Left cardiac atrium (tissue), 4 donors: ENCODE results near the gene MRPS5. TPM values are rescaled to one million over a fixed set of nuclear protein-coding genes. Genes with fewer than 3 reads are reported as not detected.
"Not testable (repeated sequence)": the region's sequence is repeated elsewhere in the genome, so short reads cannot be mapped to it uniquely, and the experiment has no call there.

Experiments used
- ATAC-seq, 2 donors: fragments of 200-7000 bp; cut with Tn5 transposase; one replicate each; pipeline ENCODE4 v1.9.1; 2020; ENCODE audit warnings: mild to moderate bottlenecking in 2 of 2, moderate library complexity in 2 of 2
- DNase-seq: peaks from one replicate; pipeline ENCODE4 v3.0.0-alpha.2; 2020
- intact Hi-C, 2 donors: fragments of 100-400 bp; cut with DNase I; formaldehyde crosslinking; loops; one replicate each; pipeline versions ENCODE4 v1.14.1 to v1.15.1; 2022 to 2023
- total RNA-seq, 2 donors: library from RNA; stranded (reverse); fragmentation: NEBNext Ultra II Directional; extraction: Animal tissue kit (Norgen Biotek cat#: 25700); gene quantifications; one replicate each; pipeline ENCODE4 v1.2.1, GENCODE V29; 2021
- donor health status: DM: no; HTN: yes; CAD: no.
- donor health status: DM: no; HTN: yes; CAD: no; lungs with severe emphysema.
- donor health status: DM: yes; HTN: yes; CAD: no.
- donor health status: Dilated cardiomyopathy.

MRPS5 gene
- total RNA-seq, 2 donors from 2014 or later, result 56.0 to 56.5 TPM

- DNase-seq (no peak), ATAC-seq (no peak)
- intact Hi-C loops, result no loop called here
Measured at GRCh38 chr2:95038635-95039298, 82.8 kb downstream of the MRPS5 start.

GRCh38 chr2:95037841-95038585, 83.6 kb downstream of the MRPS5 start:
- intact Hi-C loops, DNase-seq, ATAC-seq: not testable (repeated sequence)

GRCh38 chr2:95037384-95037839, 84.2 kb downstream of the MRPS5 start:
- intact Hi-C loops, result no loop called here
- ATAC-seq (no peak), DNase-seq (no peak)

GRCh38 chr2:95036596-95037383, 84.8 kb downstream of the MRPS5 start:
- ATAC-seq (no peak), DNase-seq (no peak)
- intact Hi-C loops, result no loop called here

Other genes starting within 250 kb of the MRPS5 start
- 1 to 10 TPM; 5.8 to 7.8 TPM for gene MAL, start 96.1 kb downstream of the MRPS5 start, total RNA-seq
- 10 to 100 TPM; 11.7 to 13.8 TPM for gene ZNF514, start 38.0 kb upstream of the MRPS5 start, total RNA-seq
- gene ZNF2, start 44.0 kb upstream of the MRPS5 start, total RNA-seq, result 1 to 10 TPM; 3.0 to 4.2 TPM
- gene ZNF892, start 85.7 kb upstream of the MRPS5 start, total RNA-seq, result 1 to 10 TPM; 2.8 to 2.9 TPM
- gene PROM2, start 152.6 kb upstream of the MRPS5 start, total RNA-seq, result under 1 TPM; 0.29 to 0.84 TPM
- 1 to 10 TPM; 2.6 to 4.1 TPM for gene KCNIP3, start 175.5 kb upstream of the MRPS5 start, total RNA-seq